Right lobe of liver (tissue), 4 donors: ENCODE measurements around the gene ITGAE.

ENCODE experiments used
- POLR2A ChIP-seq: fragments of 450-650 bp; IDR thresholded peaks from one replicate; pipeline ENCODE4 v1.6.1; 2017; ENCODE audit warnings: antibody characterized with exemption, mild to moderate bottlenecking
- TF ChIP-seq, protein P1 (sequence below), 4 donors: fragments of 200-600 bp in 3 of 4; fragments of 450-650 bp in 1 of 4; IDR thresholded peaks; one replicate each; pipeline versions ENCODE4 v1.5.1 to v1.8.0; 2016 to 2022; ENCODE audit warnings: antibody characterized with exemption in 4 of 4, mild to moderate bottlenecking in 2 of 4
- donor health status: DM: no; HTN: no; CAD: no.
- donor health status: DM: no; HTN: no; CAD: no.
- donor health status: DM: no; HTN: yes; CAD: no.

DNA sequence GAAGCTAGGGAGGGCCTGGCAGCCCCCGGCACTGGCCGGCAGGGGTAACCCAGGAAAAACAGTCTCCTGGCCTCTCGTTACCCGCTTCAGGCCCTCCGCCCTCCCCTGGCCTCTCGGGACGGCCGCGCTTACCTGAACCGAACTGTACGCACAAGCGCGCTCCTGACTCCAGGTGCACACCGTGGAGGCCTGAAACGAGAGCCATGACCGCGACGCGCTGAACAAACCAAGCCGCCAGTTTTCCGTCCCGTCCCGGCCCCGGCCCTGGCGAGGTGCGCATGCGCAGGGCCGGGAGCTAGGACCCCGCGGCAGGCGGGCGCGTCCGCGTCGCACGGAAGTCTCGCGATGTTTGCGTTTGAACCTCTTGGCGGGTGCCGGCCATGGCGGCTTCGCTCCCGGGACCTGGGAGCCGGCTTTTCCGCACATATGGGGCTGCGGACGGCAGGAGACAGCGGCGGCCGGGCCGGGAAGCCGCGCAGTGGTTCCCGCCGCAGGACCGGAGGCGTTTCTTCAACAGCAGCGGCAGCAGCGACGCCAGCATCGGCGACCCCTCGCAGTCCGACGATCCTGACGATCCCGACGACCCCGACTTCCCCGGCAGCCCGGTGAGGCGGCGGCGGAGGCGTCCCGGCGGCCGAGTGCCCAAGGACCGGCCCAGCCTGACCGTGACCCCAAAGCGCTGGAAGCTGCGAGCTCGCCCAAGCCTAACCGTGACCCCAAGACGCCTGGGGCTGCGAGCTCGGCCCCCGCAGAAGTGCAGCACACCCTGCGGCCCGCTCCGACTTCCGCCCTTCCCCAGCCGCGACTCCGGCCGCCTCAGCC, 77.2 kb downstream of the ITGAE start, which contains the start of gene HASPIN:
- TF ChIP-seq, protein P1, sequence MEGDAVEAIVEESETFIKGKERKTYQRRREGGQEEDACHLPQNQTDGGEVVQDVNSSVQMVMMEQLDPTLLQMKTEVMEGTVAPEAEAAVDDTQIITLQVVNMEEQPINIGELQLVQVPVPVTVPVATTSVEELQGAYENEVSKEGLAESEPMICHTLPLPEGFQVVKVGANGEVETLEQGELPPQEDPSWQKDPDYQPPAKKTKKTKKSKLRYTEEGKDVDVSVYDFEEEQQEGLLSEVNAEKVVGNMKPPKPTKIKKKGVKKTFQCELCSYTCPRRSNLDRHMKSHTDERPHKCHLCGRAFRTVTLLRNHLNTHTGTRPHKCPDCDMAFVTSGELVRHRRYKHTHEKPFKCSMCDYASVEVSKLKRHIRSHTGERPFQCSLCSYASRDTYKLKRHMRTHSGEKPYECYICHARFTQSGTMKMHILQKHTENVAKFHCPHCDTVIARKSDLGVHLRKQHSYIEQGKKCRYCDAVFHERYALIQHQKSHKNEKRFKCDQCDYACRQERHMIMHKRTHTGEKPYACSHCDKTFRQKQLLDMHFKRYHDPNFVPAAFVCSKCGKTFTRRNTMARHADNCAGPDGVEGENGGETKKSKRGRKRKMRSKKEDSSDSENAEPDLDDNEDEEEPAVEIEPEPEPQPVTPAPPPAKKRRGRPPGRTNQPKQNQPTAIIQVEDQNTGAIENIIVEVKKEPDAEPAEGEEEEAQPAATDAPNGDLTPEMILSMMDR (IDR thresholded peaks at IDR 0.05), result peak in 2 of 4 donors; percentile 7 to 48
- TF ChIP-seq POLR2A, result peak; percentile 34
